GM19351 (cell line): ENCODE measurements around the gene WDR55.
"Not testable (repeated sequence)": the region's sequence is repeated elsewhere in the genome, so short reads cannot be mapped to it uniquely, and the experiment has no call there.

Experiments used
- ATAC-seq: cut with Tn5 transposase; IDR thresholded peaks from one replicate; pipeline ENCODE4 v1.9.1; 2021; ENCODE audit warnings: mild to moderate bottlenecking, moderate library complexity; ENCODE audit not compliant: unreplicated experiment

Gene WDR55

GRCh38 chr5:140647042-140647419 lies 17.7 kb upstream of the WDR55 start:
- ATAC-seq: no peak

GRCh38 chr5:140658870-140659269 lies 5.8 kb upstream of the WDR55 start:
- ATAC-seq: no peak

GRCh38 chr5:140660371-140660770 lies 4.3 kb upstream of the WDR55 start:
- not testable (repeated sequence) for ATAC-seq

GRCh38 chr5:140664030-140664358 lies 710 bp upstream of the WDR55 start:
- ATAC-seq: no peak

- ATAC-seq: not testable (repeated sequence)
Measured at GRCh38 chr5:140671035-140671434, 6.3 kb downstream of the WDR55 start.

- ATAC-seq: no peak
Measured at GRCh38 chr5:140671472-140672125, 6.9 kb downstream of the WDR55 start.

- ATAC-seq: no peak
Measured at GRCh38 chr5:140672455-140673186, 7.9 kb downstream of the WDR55 start.

- ATAC-seq: no peak
Measured at GRCh38 chr5:140673187-140673976, 8.7 kb downstream of the WDR55 start, which contains the start of gene DND1. DND1 (minus strand) TSS chr5:140673576; CDS start chr5:140673542, 34 bp downstream.

GRCh38 chr5:140674211-140674610 lies 9.5 kb downstream of the WDR55 start:
- ATAC-seq: no peak

- no peak for ATAC-seq
Measured at GRCh38 chr5:140674629-140675028, 9.9 kb downstream of the WDR55 start.

- ATAC-seq: peak; percentile 52
Measured at GRCh38 chr5:140677947-140678346, 13.2 kb downstream of the WDR55 start.

- ATAC-seq: no peak
Measured at GRCh38 chr5:140678993-140679392, 14.3 kb downstream of the WDR55 start.

GRCh38 chr5:140690376-140690932 lies 25.8 kb downstream of the WDR55 start:
- ATAC-seq: peak; percentile 4

GRCh38 chr5:140690941-140691924 lies 26.5 kb downstream of the WDR55 start, which contains the start of the genes HARS1 and HARS2:
HARS1 (minus strand) TSS chr5:140691370; CDS start chr5:140691304, 66 bp downstream.
HARS2 (plus strand) TSS chr5:140691455; CDS start chr5:140691649, 194 bp downstream.
- peak; percentile 96 for ATAC-seq

- no peak for ATAC-seq
Measured at GRCh38 chr5:140694276-140694675, 29.6 kb downstream of the WDR55 start.

GRCh38 chr5:140696891-140697492 lies 32.3 kb downstream of the WDR55 start:
- no peak for ATAC-seq

GRCh38 chr5:140700177-140701144 lies 35.8 kb downstream of the WDR55 start, which contains the start of gene ZMAT2:
ZMAT2 (plus strand) TSS chr5:140700447; CDS start chr5:140700461, 14 bp downstream.
- ATAC-seq: peak; percentile 100

- ATAC-seq: no peak
Measured at GRCh38 chr5:140707812-140708211, 43.1 kb downstream of the WDR55 start.
